Measurements from ENCODE around the gene TTC39A. TPM values are rescaled to one million over a fixed set of nuclear protein-coding genes. Genes with fewer than 3 reads are reported as not detected.
A peak's percentile ranks its signal among the peaks of the same experiment; 100 is the strongest.

TTC39A gene
- total RNA-seq, 2 donors from 2014 or later = 0.78 TPM; not detected in 1

DNA sequence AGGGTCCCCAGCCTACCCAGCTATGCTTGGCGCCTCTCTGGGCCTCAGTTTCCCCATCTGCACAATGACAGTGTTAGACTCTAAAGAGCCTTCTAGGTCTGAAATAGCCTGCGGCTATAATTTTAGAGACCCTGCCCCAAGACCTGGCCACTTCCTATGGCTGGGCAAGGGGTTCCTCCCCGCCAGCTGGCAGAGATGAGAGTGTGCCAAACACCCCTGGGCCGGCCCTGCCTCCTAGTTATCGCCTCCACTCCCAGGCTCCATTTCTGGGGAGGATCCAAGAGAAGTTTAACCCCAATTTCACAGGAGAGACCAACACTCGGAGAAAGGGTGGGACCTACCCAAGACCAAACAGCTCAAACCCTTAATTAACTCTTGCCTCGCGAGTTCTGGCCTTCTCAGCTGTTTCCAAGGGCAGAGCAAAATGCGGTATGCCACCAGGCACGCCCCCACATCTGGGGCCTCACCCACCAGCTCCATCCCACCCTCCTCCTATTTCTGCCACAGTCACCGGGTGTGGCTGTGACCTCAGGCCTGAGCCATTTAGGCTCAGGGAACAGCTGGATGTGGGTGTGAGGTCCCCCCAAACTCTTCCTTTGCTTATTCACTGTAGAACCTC lies 35.7 kb downstream of the TTC39A start:
- ATAC-seq (no peak), DNase-seq (ENCODE audit: low spot score) (no peak)
- Mint-ChIP-seq H3K4me1 (ENCODE audit: low read depth in 2 of 2) (peaks cover 6 to 26% of the 10 kb centered on the region in 2 donors), H3K27ac (peak overlapping the region in 1 of 2 donors; percentile 23), H3K27me3 (no peaks in the 10 kb centered on the region), H3K4me3 (no peak overlapping the region), H3K36me3 (no peaks in the 10 kb centered on the region), H3K9me3 (no peaks in the 10 kb centered on the region)

DNA sequence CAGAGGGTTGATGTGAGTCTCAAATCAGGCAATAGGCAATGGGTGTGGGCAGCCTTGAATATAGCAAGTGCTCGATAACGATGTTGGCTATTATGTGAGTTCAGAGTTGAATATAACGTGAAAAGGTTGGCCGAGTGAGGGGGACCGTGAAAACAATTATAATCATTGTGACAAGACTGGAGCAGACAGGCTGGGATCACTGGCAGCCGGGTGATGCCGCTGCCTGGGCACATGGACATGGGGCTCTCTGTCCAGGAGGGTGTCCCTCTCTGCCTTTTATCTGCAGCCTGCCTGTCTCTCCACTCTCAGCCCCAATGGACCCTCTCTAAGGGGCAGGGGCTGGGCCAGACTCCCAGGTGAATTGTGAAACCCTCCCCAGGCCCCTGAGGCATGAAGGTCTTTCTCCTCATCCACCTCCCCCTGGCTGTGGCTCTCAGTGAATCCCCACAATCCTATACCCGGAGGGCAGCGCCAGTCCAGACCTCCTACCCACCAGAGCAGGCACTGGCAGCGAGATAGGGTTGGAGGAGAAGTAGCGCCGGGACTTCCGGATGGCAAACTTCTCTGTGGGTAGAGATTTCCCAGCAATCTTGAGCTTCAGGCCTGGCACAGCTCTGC lies 36.4 kb downstream of the TTC39A start:
- ATAC-seq (no peak), DNase-seq (ENCODE audit: low spot score) (no peak)
- Mint-ChIP-seq H3K4me1 (ENCODE audit: low read depth in 2 of 2) (peaks cover 6 to 26% of the 10 kb centered on the region in 2 donors), H3K27me3 (no peaks in the 10 kb centered on the region), H3K27ac (no peak overlapping the region), H3K36me3 (no peaks in the 10 kb centered on the region), H3K4me3 (no peak overlapping the region), H3K9me3 (no peaks in the 10 kb centered on the region)

DNA sequence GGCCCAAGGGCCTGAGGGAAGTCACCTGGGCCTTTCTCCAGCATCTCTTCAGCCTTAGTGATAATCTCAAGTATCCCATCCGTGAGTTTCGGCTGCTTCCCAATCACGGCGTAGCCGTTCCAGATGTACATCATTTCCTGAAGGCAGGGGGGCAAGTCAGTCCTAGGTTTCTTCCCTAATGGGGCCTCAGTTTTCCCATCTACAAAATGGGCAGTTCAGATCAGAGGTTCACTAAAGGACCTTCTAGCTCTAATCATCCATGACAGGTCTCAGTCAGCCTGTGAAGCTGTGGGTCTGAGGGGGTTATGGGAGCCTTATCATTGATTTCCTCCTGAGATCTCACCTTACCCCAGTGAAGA lies 39.9 kb downstream of the TTC39A start:
- Mint-ChIP-seq H3K36me3 (no peaks in the 10 kb centered on the region), H3K27me3 (no peaks in the 10 kb centered on the region), H3K4me1 (ENCODE audit: low read depth in 2 of 2) (peaks cover 0 to 6% of the 10 kb centered on the region in 2 donors), H3K9me3 (no peaks in the 10 kb centered on the region), H3K4me3 (no peak overlapping the region), H3K27ac (no peak overlapping the region)
- ATAC-seq = no peak
- no peak for DNase-seq (ENCODE audit: low spot score)

DNA sequence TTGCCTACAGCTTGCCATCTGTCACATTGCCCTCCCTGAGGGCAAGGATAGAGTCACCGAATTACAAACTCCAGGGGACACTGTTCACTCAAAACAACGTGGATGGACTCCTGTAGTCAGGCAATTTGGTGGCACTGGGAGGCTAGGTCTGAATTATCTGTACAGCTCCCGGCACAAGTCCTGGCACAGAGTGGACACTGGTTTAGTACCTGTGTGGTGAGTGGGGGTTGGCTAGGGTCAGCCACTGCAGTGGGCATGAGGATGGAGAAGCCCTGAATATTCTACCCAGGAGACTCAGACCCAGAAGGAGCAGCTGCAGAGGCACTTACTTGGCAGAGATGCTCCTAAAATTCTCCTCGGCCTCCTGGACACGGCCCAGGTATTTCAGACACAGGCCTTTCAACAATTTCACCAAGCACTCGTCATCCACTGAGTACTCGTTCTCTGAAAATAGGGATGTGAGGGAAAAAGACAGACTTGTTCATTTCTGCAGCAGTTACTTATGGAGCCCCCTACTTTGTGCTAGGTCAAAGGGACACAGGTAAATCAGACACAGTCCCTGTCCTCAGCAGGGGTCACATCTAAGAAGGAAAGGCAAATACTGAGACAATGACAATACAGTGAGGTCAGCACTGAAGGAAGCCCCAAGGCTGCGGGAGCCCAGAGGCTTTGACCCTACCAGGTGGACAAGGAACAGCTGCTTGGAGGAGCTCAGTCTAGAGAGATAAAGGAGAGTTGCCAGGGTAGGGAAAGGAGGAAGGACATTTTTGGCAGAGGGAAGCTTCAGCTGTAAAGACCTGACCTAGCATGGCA lies 40.5 kb downstream of the TTC39A start:
- no peaks in the 10 kb centered on the region for H3K9me3 Mint-ChIP-seq
- ATAC-seq (no peak), DNase-seq (ENCODE audit: low spot score) (no peak)
- H3K36me3 Mint-ChIP-seq = no peaks in the 10 kb centered on the region
- H3K27ac Mint-ChIP-seq = no peak overlapping the region
- no peak overlapping the region for H3K4me3 Mint-ChIP-seq
- peaks cover 1 to 6% of the 10 kb centered on the region in 2 donors for H3K4me1 Mint-ChIP-seq (ENCODE audit: low read depth in 2 of 2)
- H3K27me3 Mint-ChIP-seq = no peaks in the 10 kb centered on the region

DNA sequence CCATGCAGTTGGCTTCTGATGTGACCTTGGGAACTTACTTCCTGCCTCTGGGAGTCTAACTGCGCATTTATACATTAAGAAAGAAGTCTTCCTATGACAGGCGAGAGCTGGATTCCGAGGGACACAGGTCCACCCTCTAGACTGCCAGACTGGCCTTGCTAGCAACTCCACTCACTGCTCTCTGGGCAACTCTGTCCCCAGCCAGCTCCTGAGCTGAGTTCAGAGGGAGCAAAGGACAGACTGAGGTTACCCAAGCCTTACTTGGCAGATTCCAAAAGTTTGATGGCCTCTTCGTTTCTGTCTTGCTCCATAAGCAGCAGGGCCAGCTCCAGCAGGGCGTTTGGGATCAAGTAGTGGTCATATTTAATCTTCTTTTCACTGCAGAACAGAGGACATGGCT lies 41.8 kb downstream of the TTC39A start:
- ATAC-seq (no peak), DNase-seq (ENCODE audit: low spot score) (no peak)
- Mint-ChIP-seq H3K27ac (no peak overlapping the region), H3K27me3 (no peaks in the 10 kb centered on the region), H3K9me3 (no peaks in the 10 kb centered on the region), H3K36me3 (no peaks in the 10 kb centered on the region), H3K4me3 (no peak overlapping the region), H3K4me1 (ENCODE audit: low read depth in 2 of 2) (peaks cover 0 to 12% of the 10 kb centered on the region in 2 donors)

DNA sequence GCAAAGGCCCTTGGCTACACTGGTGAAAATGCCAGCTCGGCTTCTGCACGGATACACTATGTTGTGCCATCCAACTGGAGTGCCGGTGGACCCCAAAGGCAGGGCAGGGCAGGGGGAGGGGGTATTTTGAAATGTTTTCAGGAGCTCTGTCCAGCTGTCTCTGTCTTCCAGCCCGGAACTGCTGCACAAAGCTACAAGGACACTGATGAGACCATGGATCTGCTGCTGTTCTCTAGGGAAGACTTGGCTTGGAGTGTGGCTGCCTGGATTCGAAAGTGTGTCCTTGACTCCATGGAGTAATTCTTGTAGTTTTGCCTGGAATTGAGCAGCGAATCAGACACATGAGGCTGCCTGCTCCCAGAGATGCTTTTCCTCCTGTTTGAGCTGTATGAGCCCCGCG lies 42.4 kb downstream of the TTC39A start:
- no peaks in the 10 kb centered on the region for H3K9me3 Mint-ChIP-seq
- peaks cover 0 to 12% of the 10 kb centered on the region in 2 donors for H3K4me1 Mint-ChIP-seq (ENCODE audit: low read depth in 2 of 2)
- no peak overlapping the region for H3K27ac Mint-ChIP-seq
- H3K27me3 Mint-ChIP-seq = no peaks in the 10 kb centered on the region
- H3K4me3 Mint-ChIP-seq = no peak overlapping the region
- no peaks in the 10 kb centered on the region for H3K36me3 Mint-ChIP-seq
- ATAC-seq (no peak), DNase-seq (ENCODE audit: low spot score) (no peak)

DNA sequence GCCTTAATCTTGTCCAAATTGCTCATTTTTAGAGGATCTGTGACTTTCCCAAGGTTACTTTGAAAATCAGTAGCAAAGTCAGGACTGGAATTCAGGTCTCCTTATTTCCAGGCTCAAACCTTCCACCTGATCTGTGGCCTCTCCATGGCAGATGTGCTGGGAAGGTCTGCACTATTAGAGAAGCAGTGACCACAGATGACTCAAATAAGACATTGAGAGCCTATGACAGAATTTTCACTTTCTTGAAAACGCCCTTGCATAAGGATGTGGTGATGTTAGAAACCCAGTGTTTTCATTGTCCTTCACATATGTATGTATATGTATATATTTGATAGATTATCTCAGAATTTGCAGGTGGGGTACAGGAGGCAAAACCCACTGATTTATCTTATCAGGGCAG lies 45.3 kb downstream of the TTC39A start:
- Mint-ChIP-seq H3K4me1 (ENCODE audit: low read depth in 2 of 2) (peaks cover 0 to 15% of the 10 kb centered on the region in 2 donors), H3K27ac (no peak overlapping the region), H3K9me3 (no peaks in the 10 kb centered on the region), H3K4me3 (peak overlapping the region; percentile 65), H3K36me3 (no peaks in the 10 kb centered on the region), H3K27me3 (no peaks in the 10 kb centered on the region)
- ATAC-seq (peak; percentile 62 to 79), DNase-seq (ENCODE audit: low spot score) (no peak)

DNA sequence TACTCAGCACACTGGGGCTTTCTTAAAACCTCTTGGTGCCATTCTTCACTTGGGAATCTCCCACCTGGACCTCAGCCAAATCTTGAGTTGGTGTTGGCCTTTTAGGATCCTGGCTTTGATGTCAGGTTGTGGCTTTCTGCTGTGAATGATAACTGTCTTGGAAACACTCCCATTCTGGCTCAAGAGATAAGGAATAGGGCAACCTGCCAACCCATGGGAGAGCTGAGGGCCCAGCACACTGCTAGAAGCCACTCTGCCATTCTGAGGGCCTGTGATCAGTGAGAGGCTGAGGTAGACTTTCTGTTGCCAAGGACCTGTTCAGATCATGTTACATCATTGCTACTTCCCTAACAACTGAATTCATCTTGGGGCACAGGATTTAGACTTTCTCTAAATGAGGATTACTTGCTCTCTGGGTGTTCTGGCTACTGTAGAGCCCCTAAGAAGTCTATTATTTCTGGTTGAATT lies 45.8 kb downstream of the TTC39A start:
- H3K4me3 Mint-ChIP-seq = no peak overlapping the region
- no peak overlapping the region for H3K27ac Mint-ChIP-seq
- peaks cover 0 to 15% of the 10 kb centered on the region in 2 donors for H3K4me1 Mint-ChIP-seq (ENCODE audit: low read depth in 2 of 2)
- H3K36me3 Mint-ChIP-seq = no peaks in the 10 kb centered on the region
- H3K27me3 Mint-ChIP-seq = no peaks in the 10 kb centered on the region
- no peaks in the 10 kb centered on the region for H3K9me3 Mint-ChIP-seq
- DNase-seq (ENCODE audit: low spot score) = no peak
- ATAC-seq = no peak

DNA sequence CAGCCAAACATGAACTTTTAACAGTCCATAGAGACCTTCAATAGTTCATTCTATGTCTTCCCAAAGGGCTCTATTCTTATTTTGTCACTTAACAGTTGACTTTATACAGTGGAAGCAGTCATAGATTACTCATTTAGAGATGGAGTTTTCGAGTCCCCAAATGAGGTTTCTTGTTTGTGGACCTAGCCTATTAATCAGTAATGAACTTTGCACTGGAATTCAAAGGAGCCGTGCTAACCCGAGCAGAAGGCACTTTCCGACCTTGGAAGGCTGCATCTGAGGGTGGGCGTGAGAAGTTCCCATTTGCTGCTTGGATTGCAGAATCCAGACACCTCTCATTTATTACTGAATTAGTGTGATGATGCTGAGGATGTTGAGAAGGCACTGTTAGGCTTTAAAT lies 46.4 kb downstream of the TTC39A start:
- Mint-ChIP-seq H3K4me1 (ENCODE audit: low read depth in 2 of 2) (peaks cover 0 to 15% of the 10 kb centered on the region in 2 donors), H3K27ac (no peak overlapping the region), H3K27me3 (no peaks in the 10 kb centered on the region), H3K36me3 (no peaks in the 10 kb centered on the region), H3K9me3 (no peaks in the 10 kb centered on the region), H3K4me3 (no peak overlapping the region)
- DNase-seq (ENCODE audit: low spot score) = no peak
- ATAC-seq = no peak

DNA sequence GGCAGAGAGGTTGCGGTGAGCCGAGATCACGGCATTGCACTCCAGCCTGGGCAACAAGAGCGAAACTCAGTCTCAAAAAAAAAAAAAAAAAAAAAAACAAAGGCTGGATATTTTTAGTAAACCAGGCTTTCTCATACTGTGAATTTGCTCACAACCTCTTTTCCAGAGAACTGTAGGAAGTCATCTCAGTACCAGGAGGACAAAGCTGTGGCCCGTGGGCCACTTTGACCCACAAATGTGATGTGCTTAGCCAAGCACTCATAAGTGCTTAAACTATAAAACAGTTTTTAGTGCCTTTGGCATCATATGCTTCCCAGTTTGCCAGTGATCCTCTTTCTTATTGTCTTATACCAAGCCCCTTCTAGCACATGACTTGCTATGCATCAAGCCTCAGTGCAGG lies 47.8 kb downstream of the TTC39A start:
- no peak for DNase-seq (ENCODE audit: low spot score)
- Mint-ChIP-seq H3K4me1 (ENCODE audit: low read depth in 2 of 2) (peaks cover 0 to 15% of the 10 kb centered on the region in 2 donors), H3K27ac (no peak overlapping the region), H3K4me3 (no peak overlapping the region), H3K9me3 (no peaks in the 10 kb centered on the region), H3K36me3 (no peaks in the 10 kb centered on the region), H3K27me3 (no peaks in the 10 kb centered on the region)
- no peak for ATAC-seq

DNA sequence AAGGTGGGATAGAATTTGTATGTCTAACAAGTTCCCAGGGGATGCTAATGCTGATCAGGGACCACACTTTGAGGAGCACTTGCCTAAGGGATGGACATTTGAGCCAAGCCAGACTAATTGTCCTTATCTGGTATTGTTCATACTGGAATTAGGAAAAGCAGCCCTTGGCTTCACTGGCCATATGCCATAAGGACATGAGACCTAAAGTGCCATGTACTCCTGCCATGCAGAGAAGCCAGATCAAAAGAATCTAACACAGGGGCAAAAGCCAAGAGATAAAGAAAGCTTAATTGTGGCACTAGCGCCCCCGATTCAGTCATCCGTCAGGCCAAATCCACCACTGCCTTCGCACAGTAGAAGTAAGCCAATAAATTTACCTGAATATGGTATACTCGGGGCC lies 48.6 kb downstream of the TTC39A start:
- no peak overlapping the region for H3K27ac Mint-ChIP-seq
- no peaks in the 10 kb centered on the region for H3K27me3 Mint-ChIP-seq
- H3K4me1 Mint-ChIP-seq (ENCODE audit: low read depth in 2 of 2) = peaks cover 0 to 15% of the 10 kb centered on the region in 2 donors
- DNase-seq (ENCODE audit: low spot score) = no peak
- no peak overlapping the region for H3K4me3 Mint-ChIP-seq
- no peaks in the 10 kb centered on the region for H3K9me3 Mint-ChIP-seq
- H3K36me3 Mint-ChIP-seq = no peaks in the 10 kb centered on the region
- ATAC-seq = no peak

DNA sequence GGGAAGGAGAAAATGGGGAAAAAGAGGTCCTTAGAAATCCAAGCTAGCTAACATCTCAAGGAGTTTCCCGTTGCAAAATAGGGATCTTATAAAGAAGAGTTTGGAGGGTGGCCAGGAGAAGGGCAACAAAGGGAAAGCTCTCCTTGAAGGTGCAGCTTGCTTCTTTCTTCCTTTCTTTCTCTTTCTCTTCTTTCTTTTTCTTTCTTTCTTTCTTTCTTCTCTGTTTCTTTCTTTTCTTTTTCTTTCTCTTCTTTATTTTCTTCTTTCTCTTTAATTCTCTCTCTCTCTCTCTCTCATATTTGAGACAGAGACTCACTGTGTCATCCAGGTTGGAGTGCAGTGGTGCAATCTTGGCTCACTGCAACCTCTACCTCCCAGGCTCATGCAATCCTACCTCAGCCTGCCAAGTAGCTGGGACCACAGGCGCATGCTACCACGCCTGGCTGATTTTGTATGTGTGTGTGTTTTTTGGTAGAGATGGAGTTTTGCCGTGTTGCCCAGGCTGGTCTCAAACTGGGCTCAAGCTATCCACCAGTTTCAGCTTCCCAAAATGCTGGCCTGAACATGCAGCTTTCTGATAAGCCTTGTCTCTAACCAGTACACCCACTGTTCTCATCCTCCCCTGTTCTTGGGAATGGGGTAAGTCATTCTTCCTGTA lies 49.9 kb downstream of the TTC39A start:
- no peaks in the 10 kb centered on the region for H3K9me3 Mint-ChIP-seq
- H3K27me3 Mint-ChIP-seq = no peaks in the 10 kb centered on the region
- DNase-seq (ENCODE audit: low spot score) = no peak
- H3K27ac Mint-ChIP-seq = peak overlapping the region in 1 of 2 donors; percentile 37
- peaks cover 0 to 15% of the 10 kb centered on the region in 2 donors for H3K4me1 Mint-ChIP-seq (ENCODE audit: low read depth in 2 of 2)
- H3K36me3 Mint-ChIP-seq = no peaks in the 10 kb centered on the region
- no peak for ATAC-seq
- H3K4me3 Mint-ChIP-seq = no peak overlapping the region

DNA sequence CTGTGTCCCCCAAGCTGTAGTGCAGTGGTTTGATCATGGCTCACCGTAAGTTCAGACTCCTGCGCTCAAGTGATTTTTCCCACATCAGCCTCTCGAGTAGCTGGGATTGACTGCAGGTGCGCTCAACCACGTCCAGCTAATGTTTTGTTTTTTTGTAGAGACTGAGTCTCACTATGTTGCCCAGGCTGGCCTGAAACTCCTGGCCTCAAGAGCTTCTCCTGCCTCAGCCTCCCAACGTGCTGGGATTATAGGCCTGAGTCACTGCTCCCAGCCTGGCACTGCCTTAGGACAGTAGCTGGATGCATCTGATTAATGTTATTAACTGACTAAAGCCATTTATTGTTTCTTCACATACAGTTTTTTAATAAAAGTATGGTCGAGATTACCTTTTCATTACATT lies 54.1 kb downstream of the TTC39A start:
- Mint-ChIP-seq H3K36me3 (peaks cover under 1% of the 10 kb centered on the region), H3K27ac (no peak overlapping the region)

DNA sequence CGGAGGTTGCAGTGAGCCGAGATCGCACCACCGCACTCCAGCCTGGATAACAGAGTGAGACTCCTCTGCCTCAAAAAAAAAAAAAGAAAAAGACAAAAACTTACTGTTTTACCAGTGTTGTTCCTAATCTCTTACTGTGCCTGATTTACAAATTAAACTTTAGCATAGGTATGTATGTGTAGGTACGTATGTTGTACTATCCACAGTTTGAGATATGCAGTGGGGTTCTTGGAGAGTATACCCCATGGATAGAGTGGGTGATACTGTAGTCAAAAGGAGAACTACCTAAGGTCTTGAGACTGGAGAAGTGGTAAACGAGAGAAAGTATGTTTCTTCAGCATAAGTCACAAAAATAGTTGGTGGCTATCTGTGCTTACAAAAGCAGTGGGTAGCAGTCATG lies 55.7 kb downstream of the TTC39A start:
- no peaks in the 10 kb centered on the region for H3K4me1 Mint-ChIP-seq (ENCODE audit: low read depth in 2 of 2)
- ATAC-seq = no peak
- H3K27me3 Mint-ChIP-seq = no peaks in the 10 kb centered on the region
- peaks cover 8% of the 10 kb centered on the region for H3K36me3 Mint-ChIP-seq
- no peak overlapping the region for H3K4me3 Mint-ChIP-seq
- no peak for DNase-seq (ENCODE audit: low spot score)
- no peak overlapping the region for H3K27ac Mint-ChIP-seq
- no peaks in the 10 kb centered on the region for H3K9me3 Mint-ChIP-seq

More for the DNA sequence above, 54.1 kb downstream of the TTC39A start:
- no peak for ATAC-seq
- Mint-ChIP-seq H3K9me3 (no peaks in the 10 kb centered on the region), H3K4me3 (no peak overlapping the region), H3K27me3 (no peaks in the 10 kb centered on the region), H3K4me1 (ENCODE audit: low read depth in 2 of 2) (peaks cover 0 to 3% of the 10 kb centered on the region in 2 donors)
- DNase-seq (ENCODE audit: low spot score) = no peak
